GM18519 (cell line): Measurements from ENCODE around the gene FAM76B.

ENCODE experiments used
- ATAC-seq: cut with Tn5 transposase; IDR thresholded peaks from one replicate; pipeline ENCODE4 v1.9.1; 2021; ENCODE audit warnings: mild to moderate bottlenecking, moderate library complexity; ENCODE audit not compliant: unreplicated experiment, low FRiP score

The FAM76B gene

DNA sequence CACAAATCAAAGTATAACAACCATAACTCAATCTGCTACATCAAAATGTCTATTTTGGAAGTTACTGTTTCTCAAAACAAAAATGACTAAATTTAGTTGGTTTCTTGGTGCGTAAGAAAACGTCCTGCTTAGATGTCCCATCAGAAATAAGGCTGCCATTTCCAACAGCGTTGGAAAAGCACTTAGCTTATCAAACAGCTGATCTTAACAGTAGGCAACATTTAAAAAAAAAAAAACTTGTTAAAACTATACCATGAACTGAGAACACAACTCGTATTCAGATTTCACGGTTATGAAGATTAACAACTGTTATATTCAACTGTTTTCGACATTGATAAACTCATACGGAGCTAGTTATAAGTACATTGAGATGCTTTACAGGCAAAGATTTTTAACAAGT is 3.1 kb upstream of the FAM76B start:
- no peak for ATAC-seq

DNA sequence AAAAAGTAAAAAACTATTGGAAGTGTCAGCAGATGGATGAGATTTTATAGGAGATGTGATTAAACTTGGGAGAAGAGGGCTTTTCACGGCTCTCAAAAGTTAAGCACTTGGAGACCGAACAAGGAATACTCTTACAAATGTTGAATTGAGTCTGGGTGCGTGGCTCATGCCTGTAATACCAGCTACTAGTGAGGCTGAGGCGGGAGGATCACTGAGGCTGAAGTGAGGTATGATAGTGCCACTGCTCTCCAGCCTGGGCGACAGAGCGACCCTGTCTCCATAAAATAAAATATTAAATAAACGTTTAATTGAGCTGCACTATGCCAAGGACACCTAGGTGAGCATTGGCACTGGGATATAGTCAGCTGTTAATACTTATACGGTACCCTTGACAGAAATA is 2.6 kb upstream of the FAM76B start:
- ATAC-seq, result no peak

DNA sequence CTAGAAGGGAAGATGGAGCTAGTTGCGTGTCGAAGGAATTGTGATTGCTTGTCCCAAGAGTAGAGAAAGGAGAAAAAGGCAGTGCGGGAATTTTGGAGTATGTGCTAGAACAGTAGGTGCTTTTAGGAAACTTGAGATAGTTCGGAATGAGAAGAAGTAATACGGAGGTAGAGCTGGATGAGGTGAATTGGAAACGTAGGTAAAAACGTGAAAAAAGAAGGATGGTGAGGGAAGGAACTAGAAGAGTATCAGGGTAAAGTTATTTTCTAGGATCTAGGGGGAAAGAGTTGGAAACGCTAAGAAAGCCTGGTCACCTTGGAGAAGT is 2.1 kb upstream of the FAM76B start:
- no peak for ATAC-seq

DNA sequence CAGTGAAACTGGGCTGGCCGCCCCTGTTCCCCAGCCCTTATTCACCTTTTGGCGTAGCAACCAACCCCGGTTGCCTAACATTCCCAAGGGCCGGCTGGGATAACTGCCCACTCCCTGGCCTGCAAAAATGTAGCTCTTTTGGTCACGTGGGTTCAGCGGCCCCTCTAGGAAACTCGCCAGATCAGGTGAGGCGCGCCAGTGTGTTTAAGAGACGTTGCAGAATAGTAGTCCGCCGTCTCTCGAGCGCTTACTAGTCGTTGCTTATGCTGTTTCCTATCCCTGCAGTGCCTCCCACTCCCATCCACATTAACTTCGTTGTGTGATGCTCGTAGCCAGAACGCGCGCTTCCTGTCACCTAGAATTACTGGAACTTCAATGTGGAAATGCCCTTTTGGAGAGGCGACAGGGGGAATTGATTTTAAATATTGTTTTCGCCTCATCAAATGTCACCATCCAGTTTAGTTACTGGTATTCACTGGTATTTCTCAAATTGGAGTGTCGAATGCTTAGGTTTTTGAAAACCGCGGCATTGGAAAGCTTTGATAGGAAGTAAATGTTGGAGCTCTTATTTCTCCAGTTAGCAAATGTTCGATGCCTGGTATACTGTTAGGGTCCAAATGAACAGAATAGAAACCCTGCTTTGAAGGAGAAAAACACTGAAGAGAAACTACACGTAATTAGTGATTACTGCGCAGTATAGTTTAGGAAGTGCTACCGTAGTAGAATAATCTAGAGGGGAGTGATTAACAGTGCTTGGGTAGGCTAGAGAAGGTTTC is 1.5 kb upstream of the FAM76B start:
- ATAC-seq, result peak; percentile 16

DNA sequence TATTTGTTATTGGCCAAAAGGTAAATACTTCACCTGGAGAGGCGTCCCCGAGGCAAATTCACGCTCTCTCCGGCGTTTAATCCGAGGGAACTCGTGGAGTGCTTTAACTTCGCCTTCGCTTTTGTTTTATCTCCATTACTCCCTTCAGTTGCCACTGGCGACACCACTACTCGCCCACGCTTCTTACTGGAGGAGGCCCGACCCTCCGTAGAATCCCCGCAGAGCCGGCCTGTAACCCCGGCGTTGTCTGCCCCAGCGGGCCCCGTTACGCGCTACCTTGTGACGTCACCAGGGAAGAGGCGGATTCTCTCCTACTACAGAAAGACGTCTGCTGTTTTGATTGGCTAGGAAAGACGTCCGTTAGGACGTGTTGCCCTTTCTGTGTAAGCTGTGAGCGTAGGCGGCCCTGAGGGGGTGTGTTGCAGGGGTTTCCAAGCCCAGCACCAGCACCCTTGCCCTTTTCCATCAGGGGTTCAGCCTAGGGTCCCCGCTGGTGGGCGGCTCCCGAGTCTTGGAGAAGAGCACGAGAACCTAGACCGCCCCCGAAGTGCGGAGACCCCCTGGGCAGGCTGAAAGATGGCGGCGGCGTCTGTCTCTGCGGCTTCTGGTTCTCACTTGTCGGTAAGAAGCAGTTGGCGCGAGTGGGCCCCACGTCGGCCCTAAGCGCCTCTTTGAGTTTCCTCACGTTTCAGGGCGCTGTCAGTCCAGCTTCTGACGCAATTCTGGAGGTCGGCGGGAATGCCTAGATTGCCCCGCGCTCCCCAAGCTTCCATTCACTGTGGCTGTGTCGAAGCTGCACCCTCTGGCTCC is 746 bp upstream of the FAM76B start, which contains the start of gene CEP57:
CEP57 (plus strand) TSS at position 376 of the 810 bp plus-strand sequence; CDS start at position 577, 201 bp downstream.
- ATAC-seq, result peak; percentile 60

DNA sequence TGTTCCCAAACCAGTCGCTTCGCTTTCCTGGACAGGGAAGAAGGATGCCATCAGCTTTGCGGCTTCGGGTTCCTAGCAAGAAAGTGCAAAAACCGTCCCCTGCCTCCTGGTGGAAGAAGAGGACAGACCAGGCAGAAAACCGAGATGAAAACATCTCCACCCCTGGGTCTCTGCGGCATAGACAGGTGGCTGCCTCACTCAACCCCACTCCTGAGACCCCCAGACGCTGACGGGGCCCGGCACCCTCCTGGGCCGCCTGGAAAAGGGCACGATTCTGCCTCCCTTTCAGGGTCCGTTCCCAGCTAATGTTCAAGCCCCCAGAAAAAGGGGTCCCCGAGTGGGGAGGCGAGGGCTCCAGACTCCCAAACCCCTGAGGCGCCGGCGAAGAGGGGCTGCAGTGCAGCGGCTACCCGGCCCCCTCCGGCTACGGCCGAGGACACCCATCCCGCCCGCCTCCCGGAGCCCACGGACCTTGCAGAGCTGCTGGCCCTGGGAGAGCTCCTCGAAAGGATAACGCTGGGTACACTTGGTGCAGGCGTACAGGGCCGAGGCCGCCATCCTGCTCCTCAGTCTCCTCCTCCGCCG is 569 bp downstream of the FAM76B start:
- no peak for ATAC-seq

DNA sequence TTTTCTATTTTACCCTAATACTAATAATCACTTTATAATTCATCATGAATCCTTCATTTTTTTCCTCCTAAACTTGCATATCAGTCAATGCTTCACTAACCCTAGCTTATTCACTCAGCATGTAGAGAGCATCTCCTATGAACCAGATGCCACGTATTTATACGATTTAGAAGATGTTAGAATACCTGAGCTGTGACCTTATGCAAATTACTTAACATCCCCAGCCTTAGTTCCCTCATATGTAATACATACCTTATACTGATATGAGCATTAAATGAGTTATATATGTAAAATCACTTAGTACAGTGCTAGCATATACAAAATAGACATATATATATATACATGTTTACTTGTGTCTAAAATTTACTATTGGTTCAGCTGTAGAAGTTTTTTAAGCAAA is 9.0 kb downstream of the FAM76B start:
- peak; percentile 40 for ATAC-seq

DNA sequence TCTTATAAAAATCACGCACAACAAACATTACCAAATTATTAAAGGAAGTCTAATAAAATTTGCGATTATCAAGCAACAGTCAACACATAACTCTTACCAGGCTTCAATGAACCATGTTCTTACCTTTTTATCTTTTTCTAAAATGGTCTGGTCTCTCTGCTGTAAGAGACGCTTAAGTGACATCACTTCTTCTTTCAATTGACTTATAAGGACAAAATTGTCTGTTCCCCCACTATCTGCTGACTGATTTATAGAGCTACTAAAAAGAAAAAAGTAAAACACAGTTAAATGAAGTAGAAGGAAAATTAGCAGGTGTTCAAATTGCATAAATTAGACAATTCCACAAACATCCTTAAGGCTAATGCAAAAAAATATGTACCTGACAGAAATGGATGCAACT is 10.9 kb downstream of the FAM76B start:
- peak; percentile 51 for ATAC-seq

DNA sequence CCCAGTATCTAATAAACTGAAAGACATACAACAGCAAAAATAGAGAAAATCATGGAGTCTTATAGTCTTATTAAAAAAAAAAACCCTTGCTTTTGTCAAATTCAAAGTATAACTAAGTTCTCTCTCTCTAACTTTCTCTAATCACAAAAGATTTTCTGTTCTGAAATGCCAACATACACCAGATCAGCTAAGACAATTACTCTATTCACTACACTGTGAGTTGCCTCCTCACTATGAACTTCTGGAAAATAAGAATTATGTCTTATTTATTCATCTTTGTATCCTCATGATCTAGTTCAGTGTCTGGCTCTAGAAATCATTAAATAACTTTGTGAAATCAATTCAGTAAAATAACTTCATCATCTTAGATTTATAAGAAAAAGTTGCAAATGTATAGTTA is 12.7 kb downstream of the FAM76B start:
- ATAC-seq, result no peak

DNA sequence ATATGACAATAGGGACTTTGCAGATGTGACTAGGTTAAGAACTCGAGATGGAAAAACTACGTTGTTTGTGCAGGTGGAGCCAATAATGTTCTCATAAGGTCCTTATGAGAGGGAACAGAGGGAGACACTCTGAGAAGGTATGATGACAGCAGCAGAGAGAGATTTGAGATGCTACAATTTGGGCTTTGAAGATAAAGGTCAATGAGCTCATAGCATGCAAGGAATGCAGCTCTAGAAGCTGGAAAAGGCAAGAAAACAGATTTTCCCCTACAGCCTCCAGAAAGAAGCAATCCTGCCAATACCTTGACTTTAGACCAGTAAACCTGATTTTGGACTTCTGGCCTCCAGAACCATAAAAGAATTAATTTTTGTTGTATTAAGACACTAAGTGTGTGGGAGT is 21.1 kb downstream of the FAM76B start:
- no peak for ATAC-seq

DNA sequence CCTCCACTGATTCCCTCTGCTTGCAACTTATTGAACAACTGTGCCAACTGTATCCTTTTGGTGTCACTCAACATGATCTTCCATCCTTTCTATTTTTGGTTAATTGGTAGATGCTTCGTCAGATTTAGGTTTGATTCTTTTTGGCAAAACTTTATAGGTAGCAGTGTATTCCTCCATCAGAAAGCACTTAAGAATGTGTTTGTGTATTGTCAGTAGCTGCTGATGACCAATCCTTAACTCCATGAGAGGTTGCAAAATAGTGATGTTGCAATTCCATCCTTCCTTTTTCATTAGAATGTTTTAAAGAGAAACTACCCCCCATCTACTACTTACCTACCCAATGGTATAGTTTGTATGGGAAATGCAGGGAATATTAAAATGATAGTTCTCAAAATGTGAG is 22.1 kb downstream of the FAM76B start:
- ATAC-seq, result no peak

DNA sequence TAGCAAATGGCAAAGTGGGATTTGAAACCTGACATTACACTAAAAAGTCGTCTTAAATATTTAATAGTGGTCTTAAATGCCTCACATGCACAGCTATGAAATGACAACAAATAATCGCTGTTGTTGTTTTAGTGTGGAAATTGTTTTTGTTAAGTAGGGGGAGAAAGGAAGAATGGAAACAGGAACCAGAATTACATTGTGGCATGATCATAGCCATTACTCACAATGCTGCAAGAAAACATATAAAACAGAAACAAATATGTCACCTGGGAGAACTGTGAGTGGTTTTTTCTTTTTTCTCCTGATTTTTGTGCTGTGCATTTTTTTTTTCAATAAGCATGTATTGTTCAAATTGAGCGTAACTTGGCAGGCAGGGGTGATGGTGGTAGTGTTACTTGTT is 22.9 kb downstream of the FAM76B start:
- ATAC-seq, result no peak

DNA sequence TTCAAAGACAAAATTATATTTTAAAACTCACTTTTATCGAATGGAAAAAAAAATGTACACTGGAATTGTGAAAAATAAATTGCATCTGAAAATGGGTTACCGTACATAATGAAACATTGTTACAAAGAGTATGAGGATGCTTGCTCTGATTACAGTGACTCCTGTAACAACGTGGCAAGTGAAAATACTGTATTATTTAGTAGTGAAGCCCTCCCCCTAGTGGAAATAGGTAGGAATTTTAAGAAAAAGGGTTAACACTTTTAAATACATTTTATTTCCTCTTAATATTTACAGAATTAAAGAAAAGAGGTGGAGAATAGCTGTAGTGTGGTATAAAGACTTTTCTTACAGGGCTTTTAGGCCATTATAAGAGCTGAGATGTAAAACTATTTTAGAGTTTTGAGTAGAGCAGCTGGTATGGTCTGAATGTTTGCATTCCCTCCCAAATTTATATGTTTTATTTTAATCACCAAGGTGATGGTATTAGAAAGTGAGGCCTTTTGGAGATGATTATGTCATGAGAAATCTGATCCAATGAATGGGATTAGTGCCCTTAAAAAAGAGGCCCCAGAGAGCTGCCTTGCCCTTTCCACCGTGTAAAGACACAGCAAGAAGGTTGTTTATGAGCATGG is 25.2 kb downstream of the FAM76B start:
- no peak for ATAC-seq

DNA sequence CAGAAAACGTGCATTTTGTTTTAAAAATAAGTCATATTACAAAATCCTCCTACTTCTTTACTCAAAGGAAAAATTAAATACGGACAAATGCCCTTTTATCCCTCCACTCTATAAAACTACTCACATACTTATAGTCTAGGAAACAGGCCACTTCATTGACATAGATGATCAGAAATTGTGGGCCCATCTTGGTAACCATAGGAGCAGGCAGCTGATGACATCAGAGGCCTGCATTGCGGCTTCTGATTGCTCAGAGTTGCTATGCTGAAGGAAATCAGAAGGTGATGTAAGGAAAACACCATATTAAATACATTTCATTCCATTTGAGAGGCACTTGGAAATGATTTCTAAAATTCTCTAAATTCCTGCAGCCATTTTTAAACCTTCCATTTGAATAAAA is 27.0 kb downstream of the FAM76B start:
- ATAC-seq, result no peak

DNA sequence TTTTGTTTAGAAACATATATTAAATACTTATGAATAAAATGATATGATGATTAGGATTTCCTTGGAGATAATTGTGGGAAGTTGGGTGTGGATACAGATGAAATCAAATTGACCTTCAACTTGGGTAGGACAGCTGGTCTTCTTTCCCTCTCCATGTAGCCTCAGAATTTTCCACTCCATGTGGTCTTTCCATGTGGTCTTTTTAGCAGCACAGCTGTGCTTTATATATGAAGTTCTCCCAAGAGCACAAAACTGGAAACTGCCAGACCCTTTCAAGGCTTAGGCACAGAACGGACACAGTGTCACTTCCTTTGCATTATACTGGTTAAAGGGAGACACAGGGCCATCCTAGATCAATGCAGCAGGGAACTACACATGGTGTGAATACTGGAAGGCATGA is 28.6 kb downstream of the FAM76B start:
- no peak for ATAC-seq

DNA sequence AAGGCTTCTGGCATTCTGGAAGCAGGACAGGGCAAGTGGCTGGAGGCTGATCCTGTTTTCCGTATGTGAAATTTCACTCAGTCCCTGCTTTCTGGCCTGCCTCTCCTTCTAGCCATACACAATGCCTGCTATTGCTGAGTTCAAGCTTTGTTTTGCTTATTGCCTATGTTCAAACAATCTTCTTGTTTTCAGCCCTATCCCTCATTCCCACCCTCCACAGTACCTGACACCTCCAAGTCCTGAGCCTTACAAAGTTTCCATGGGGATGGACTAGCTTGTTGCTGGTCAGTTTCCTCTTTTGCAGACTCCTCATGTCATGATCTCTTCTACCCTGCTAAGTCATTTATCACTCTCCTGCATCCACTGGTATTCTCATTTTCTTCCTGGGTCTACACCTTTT is 38.1 kb downstream of the FAM76B start:
- ATAC-seq, result no peak

DNA sequence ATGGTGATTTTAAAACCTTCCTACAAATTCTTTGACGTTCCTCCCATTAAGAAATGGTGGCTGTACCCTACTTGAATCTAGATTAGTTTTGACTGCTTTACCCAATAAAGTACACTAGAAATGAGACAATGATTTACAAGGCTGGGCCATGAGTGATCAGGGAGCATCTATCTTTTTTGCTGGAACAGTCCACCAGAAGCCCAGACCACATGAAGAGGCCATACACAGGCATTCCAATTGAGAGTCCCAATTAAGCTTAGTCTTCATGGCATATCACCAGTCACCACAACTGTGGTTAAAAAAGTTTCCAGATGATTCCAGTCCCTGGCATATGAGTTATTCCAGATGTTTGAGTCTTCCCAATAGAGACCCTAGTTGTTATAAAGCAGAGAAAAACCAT is 39.5 kb downstream of the FAM76B start:
- no peak for ATAC-seq

DNA sequence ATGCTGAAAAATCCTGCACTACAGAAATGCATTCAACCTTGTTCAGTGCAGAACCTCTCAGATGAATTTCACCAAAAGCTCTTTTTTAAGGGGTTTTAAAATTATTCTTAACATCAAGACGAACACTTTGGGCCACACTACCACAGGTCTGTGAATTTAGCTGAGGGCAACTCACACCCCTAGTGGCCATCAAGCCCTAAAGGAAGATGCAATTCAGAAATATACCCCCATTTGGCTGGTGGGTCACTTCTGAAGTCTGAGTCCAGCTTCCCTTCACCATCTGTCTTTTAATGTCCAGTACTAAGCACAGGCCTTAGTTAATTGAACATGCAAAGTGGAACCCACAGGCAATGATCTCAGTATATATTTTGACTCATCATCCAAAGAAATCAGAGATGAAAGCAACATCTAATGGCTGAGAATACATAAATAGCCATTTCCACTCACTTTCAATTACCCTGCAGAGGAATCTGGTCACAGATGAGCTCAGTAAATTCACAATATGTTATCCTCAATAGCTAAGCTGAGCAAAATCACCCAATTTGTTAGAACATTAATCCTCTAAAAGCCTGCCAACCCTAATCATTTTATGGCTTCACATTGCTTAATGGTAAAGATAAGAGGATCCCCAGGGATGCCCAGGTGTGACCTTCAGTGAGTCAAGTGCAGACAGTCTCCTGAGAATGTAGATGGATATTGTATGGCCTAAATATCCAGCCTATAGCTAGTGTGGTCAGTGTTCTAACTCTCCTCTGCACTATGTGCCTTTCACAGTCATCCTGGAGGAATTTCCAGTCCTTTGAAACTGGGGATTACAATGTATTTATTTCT is 50.3 kb downstream of the FAM76B start:
- ATAC-seq, result no peak

DNA sequence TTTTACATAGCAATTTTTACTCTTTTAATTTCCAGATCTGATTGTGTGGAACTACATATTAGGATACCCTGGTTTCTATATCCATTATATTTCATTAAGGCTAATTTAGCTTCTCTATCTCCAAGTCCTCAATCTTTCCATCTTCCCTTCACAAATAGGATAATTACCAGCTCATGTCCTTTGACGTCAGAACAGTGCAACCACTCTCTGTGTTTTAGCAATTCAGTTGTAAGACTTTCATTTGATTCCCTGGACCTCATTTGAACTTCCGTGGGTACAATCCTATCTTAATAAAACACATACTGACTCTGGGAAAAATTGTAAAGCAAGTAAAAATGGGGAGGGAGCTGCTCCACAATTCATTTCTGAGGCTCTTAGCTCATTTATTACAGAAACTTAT is 52.8 kb downstream of the FAM76B start:
- ATAC-seq, result no peak

DNA sequence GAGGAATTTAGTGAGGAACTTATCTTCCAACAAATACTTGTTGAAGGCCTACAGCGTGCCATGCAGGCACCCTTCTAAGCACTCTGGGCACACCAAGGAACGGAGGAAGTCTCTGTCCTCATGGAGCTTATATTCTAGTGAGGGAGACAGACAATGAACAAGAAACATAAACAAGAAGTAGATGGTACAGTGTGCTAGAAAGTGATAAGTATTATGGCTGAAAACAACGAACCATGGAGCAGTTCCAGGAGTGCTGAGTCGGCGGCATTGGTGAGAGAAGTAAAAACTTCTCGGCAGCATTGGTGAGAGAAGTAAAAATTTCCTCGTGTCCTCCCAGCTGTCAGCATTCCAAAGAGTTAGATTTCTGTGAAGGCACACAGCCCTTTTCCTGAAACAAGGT is 53.2 kb downstream of the FAM76B start:
- ATAC-seq, result no peak
